Natural killer cell (primary cell): ENCODE results near the gene ZG16B. TPM values are rescaled to one million over a fixed set of nuclear protein-coding genes. Genes with fewer than 3 reads are reported as not detected.

Source experiments
- ATAC-seq, 3 donors: fragments of 150-1000 bp in 2 of 3; fragments of 200-7000 bp in 1 of 3; cut with Tn5 transposase; 1 replicate in 1 of 3; 2 replicates in 2 of 3; pipeline ENCODE4 v1.10.0; 2021; ENCODE audit warnings: mild to moderate bottlenecking in 2 of 3, moderate library complexity in 2 of 3
- DNase-seq, 2 donors: peaks; one replicate each; pipeline versions ENCODE4 v3.0.0 to v3.0.0-alpha.2; 2013 to 2021; ENCODE audit warnings: mixed read lengths in 1 of 2
- H3K27ac ChIP-seq: one replicate; pipeline ENCODE4 v1.5.1; 2013; ENCODE audit warnings: mild to moderate bottlenecking, low read length
- H3K27me3 ChIP-seq: one replicate; pipeline ENCODE4 v1.6.1; 2013; ENCODE audit warnings: low read length; ENCODE audit not compliant: control insufficient read depth, insufficient read depth
- H3K36me3 ChIP-seq: one replicate; pipeline ENCODE4 v1.6.1; 2013; ENCODE audit warnings: low read length; ENCODE audit not compliant: control insufficient read depth, insufficient read depth
- H3K4me1 ChIP-seq: one replicate; pipeline ENCODE4 v1.6.1; 2013; ENCODE audit warnings: low read length; ENCODE audit not compliant: control insufficient read depth, insufficient read depth
- H3K4me3 ChIP-seq: one replicate; pipeline ENCODE4 v1.5.1; 2013; ENCODE audit warnings: low read length
- H3K9me3 ChIP-seq: one replicate; pipeline ENCODE4 v1.6.1; 2013; ENCODE audit warnings: low read length; ENCODE audit not compliant: control insufficient read depth, insufficient read depth
- H3K27ac Mint-ChIP-seq, 2 donors: one replicate each; pipeline ENCODE4 v1.8.0; 2022; ENCODE audit warnings: mild to moderate bottlenecking in 2 of 2, mixed read lengths in 2 of 2, moderate library complexity in 1 of 2
- H3K27me3 Mint-ChIP-seq, 2 donors: one replicate each; pipeline ENCODE4 v1.8.0; 2022; ENCODE audit warnings: low read depth in 2 of 2, mixed read lengths in 2 of 2
- H3K36me3 Mint-ChIP-seq: one replicate; pipeline ENCODE4 v1.8.0; 2022; ENCODE audit warnings: mixed read lengths
- H3K4me1 Mint-ChIP-seq, 2 donors: one replicate each; pipeline ENCODE4 v1.8.0; 2022; ENCODE audit warnings: mixed read lengths in 2 of 2
- H3K4me3 Mint-ChIP-seq: one replicate; pipeline ENCODE4 v1.8.0; 2022; ENCODE audit warnings: mild to moderate bottlenecking, moderate library complexity, mixed read lengths
- H3K9me3 Mint-ChIP-seq, 2 donors: one replicate each; pipeline ENCODE4 v1.8.0; 2022; ENCODE audit warnings: mixed read lengths in 2 of 2
- CTCF ChIP-seq: fragments of 200-600 bp; IDR thresholded peaks from one replicate; pipeline ENCODE4 v1.8.0; 2022; ENCODE audit warnings: antibody characterized with exemption
- WGBS: methylation state at CpG from one replicate; pipeline ENCODE4 v1.1.7; 2013; ENCODE audit warnings: missing lambda C conversion rate; ENCODE audit not compliant: insufficient coverage; 5-methylcytosine and 5-hydroxymethylcytosine counted together
- intact Hi-C: fragments of 100-400 bp; cut with micrococcal nuclease; formaldehyde crosslinking; loops from one replicate; pipeline ENCODE4 v1.14.2; 2022
- total RNA-seq, 4 donors: library from RNA; stranded (reverse); fragments of 120-200 nt in 1 of 4; gene quantifications; one replicate each; pipeline versions ENCODE4 v1.2.3 to v1.2.4, GENCODE V29; 2013 to 2022

ZG16B gene
- total RNA-seq, 3 donors from 2014 or later (not counting 1 experiment from before 2014, with no cell fraction given): 0.78 to 1.5 (median 1.1) TPM

- peaks cover 0 to 3% of the 10 kb centered on the region in 2 donors for H3K9me3 Mint-ChIP-seq
- H3K27ac ChIP-seq: no peak overlapping the region
- no peaks in the 10 kb centered on the region for H3K27me3 ChIP-seq
- H3K4me1 ChIP-seq: no peaks in the 10 kb centered on the region
- H3K4me1 Mint-ChIP-seq: no peaks in the 10 kb centered on the region
- peaks cover 6% of the 10 kb centered on the region for H3K9me3 ChIP-seq
- WGBS: 89% methylated on average over 3 of the region's 3 CpGs
- H3K4me3 Mint-ChIP-seq: no peak overlapping the region
- intact Hi-C loops: no loop called here
- DNase-seq (no peak), ATAC-seq (no peak)
- H3K36me3 ChIP-seq: no peaks in the 10 kb centered on the region
- H3K36me3 Mint-ChIP-seq: no peaks in the 10 kb centered on the region
- H3K27me3 Mint-ChIP-seq: peaks cover 0 to 15% of the 10 kb centered on the region in 2 donors
- TF ChIP-seq CTCF: no peak
- H3K27ac Mint-ChIP-seq: no peak overlapping the region
- no peak overlapping the region for H3K4me3 ChIP-seq
These were observed 26.4 kb upstream of the ZG16B start for GRCh38 chr16:2803545-2804195.

- Histone ChIP-seq H3K27me3 (no peaks in the 10 kb centered on the region), H3K4me1 (no peaks in the 10 kb centered on the region), H3K9me3 (peaks cover 6% of the 10 kb centered on the region), H3K4me3 (no peak overlapping the region), H3K27ac (no peak overlapping the region), H3K36me3 (no peaks in the 10 kb centered on the region)
- Mint-ChIP-seq H3K27ac (no peak overlapping the region), H3K4me3 (no peak overlapping the region), H3K36me3 (no peaks in the 10 kb centered on the region), H3K4me1 (no peaks in the 10 kb centered on the region), H3K9me3 (peaks cover 0 to 3% of the 10 kb centered on the region in 2 donors), H3K27me3 (peaks cover 0 to 17% of the 10 kb centered on the region in 2 donors)
- intact Hi-C loops: no loop called here
- ATAC-seq (no peak), DNase-seq (no peak)
- WGBS: 98% methylated on average over 4 of the region's 4 CpGs
- TF ChIP-seq CTCF: no peak
These were observed 25.4 kb upstream of the ZG16B start for GRCh38 chr16:2804728-2805127.

DNA sequence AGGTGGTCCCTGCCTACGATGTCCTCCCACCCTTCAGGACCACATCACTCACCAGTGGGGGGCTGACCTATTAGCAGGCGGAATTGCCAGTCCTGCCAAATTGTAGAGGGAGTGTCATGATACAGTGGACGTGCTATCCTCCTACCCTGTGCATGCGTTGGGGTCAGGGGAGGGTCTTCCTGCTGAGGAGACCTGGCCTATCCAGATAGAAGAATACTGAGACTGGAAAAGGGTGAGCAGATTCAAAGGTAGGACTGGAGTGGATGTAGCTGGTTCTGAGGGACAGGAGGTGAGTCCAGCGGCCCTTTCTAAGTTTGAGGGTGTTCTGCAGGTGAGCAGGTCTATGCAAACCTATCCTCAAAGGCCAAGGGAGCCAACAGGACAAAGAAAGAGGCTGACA is 23.8 kb upstream of the ZG16B start:
- Mint-ChIP-seq H3K4me3 (no peak overlapping the region), H3K4me1 (no peaks in the 10 kb centered on the region), H3K27ac (no peak overlapping the region), H3K36me3 (no peaks in the 10 kb centered on the region), H3K27me3 (peaks cover 0 to 17% of the 10 kb centered on the region in 2 donors), H3K9me3 (peaks cover 0 to 3% of the 10 kb centered on the region in 2 donors)
- Histone ChIP-seq H3K4me1 (no peaks in the 10 kb centered on the region), H3K27me3 (no peaks in the 10 kb centered on the region), H3K36me3 (no peaks in the 10 kb centered on the region), H3K27ac (no peak overlapping the region), H3K9me3 (peaks cover 6% of the 10 kb centered on the region), H3K4me3 (no peak overlapping the region)
- TF ChIP-seq CTCF: no peak
- WGBS: 68% methylated on average over 5 of the region's 5 CpGs
- intact Hi-C loops: no loop called here
- no peak for ATAC-seq
- no peak for DNase-seq

DNA sequence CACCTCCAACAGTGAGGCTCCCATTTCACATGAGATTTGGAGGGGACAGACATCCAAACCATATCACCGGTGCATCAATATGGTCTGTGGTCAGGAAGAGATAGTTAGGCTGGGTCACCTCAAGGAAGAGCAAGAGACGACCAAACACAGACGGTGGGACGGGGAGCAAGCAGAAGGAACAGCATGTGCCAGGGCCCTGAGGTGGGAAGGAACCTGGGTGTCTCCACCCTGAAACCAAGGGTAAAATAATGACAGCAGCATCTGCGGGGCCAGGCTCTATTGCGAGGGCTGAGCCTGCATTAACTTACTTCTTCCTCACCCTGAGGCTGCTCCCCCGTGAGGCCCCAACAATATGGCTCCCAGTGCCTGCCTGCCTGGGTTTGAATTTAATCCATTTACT is 21.9 kb upstream of the ZG16B start:
- Histone ChIP-seq H3K27ac (no peak overlapping the region), H3K36me3 (no peaks in the 10 kb centered on the region), H3K4me3 (no peak overlapping the region), H3K9me3 (peaks cover 6% of the 10 kb centered on the region), H3K27me3 (no peaks in the 10 kb centered on the region), H3K4me1 (peaks cover 9% of the 10 kb centered on the region)
- Mint-ChIP-seq H3K4me3 (no peak overlapping the region), H3K4me1 (no peaks in the 10 kb centered on the region), H3K27me3 (peaks cover 0 to 16% of the 10 kb centered on the region in 2 donors), H3K27ac (no peak overlapping the region), H3K9me3 (peaks cover 0 to 3% of the 10 kb centered on the region in 2 donors), H3K36me3 (no peaks in the 10 kb centered on the region)
- intact Hi-C loops: no loop called here
- ATAC-seq: no peak
- WGBS: 91% methylated on average over 6 of the region's 7 CpGs
- TF ChIP-seq CTCF: no peak
- DNase-seq: no peak
